ENCODE measurements around the gene TMEM109. TPM values are rescaled to one million over a fixed set of nuclear protein-coding genes. Genes with fewer than 3 reads are reported as not detected.

The TMEM109 gene
- total RNA-seq, 4 donors from 2014 or later, result 107 to 132 (median 120) TPM

DNA sequence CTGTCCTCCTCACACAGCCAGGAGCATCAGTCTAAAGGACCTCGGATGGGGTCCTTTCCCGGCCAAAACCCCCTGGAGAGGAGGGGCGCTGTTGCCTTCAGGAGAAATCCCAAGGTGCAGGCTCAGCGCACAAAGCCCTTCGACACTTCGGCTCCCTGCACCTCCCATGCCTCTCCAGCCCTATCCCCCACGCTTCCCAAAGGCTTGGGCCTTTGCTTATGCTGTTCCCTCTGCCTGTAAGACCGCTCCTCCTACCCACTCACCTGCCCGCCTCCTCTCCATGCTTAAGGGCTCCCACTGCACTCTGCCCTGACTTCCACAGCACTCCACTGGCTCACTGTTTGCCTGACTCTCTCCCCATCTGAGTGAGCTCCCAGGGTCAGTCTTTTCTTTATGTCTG, 24.5 kb downstream of the TMEM109 start:
- WGBS, 2 donors (ENCODE audit: low coverage in 1 of 2), result 83 to 100% methylated on average over 1 to 8 of the region's 9 CpGs
- Histone ChIP-seq H3K4me3 (no peak overlapping the region), H3K36me3 (peaks cover 0 to 70% of the 10 kb centered on the region in 2 donors)

DNA sequence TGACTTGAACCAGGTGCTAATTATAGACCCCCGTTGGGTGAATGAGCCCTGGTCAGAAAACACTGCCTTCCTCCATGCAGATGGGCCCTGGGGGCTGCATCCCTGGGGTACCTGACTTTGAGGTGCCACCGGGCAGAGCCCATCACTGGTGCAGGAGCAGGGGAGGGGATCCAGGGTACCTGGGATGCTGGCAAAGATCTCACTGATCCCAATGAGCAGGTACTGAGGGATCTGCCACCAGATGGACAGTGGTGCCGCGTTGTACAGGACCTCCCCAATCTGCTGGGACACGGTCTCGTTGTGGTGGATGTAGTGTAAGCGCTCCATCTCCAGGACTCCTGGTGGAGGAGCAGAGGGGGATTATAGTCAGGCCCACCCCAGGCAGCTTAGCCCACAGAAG, 25.3 kb downstream of the TMEM109 start:
- no peak overlapping the region for H3K4me3 ChIP-seq
- 80 to 83% methylated on average over 2 of the region's 7 CpGs for WGBS, 2 donors (ENCODE audit: low coverage in 1 of 2)
- H3K27me3 ChIP-seq, result peaks cover 2% of the 10 kb centered on the region
- H3K36me3 ChIP-seq, result peaks cover 0 to 75% of the 10 kb centered on the region in 2 donors
- no peaks in the 10 kb centered on the region for H3K9me3 ChIP-seq
- no peak overlapping the region for H3K27ac ChIP-seq
- H3K4me1 ChIP-seq, result no peaks in the 10 kb centered on the region
- ATAC-seq, result no peak
- no peak for TF ChIP-seq POLR2A (IDR thresholded peaks at IDR 0.05)
- no peak for TF ChIP-seq CTCF (IDR thresholded peaks at IDR 0.05)
- TF ChIP-seq POLR2AphosphoS5 (IDR thresholded peaks at IDR 0.05), result no peak
- TF ChIP-seq EP300 (IDR thresholded peaks at IDR 0.05), result no peak

More for the DNA sequence above, 24.5 kb downstream of the TMEM109 start:
- ATAC-seq, result no peak
- Histone ChIP-seq H3K4me1 (no peaks in the 10 kb centered on the region), H3K27me3 (peaks cover 5% of the 10 kb centered on the region), H3K9me3 (no peaks in the 10 kb centered on the region), H3K27ac (no peak overlapping the region)
- TF ChIP-seq POLR2A (IDR thresholded peaks at IDR 0.05), result no peak

DNA sequence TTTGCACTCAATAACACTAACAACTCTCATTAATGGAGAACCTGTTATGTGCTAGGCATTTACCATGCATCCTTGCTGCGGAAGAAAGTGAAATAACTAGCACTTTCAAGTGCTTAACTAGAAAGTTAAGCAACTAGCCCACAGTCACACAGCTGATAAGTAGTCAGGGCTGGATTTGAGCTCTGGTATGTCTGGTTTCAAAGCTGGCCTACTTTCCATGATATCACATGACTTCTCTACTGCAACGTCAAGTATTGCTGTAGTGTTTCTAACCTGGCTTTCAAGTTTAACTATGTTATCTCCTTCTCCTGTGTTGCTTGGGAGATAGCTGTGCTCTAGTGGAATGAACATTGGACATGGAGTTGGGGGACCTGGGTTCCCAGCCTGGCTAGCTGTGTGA, 25.9 kb downstream of the TMEM109 start:
- TF ChIP-seq CTCF (IDR thresholded peaks at IDR 0.05), result no peak
- TF ChIP-seq POLR2A (IDR thresholded peaks at IDR 0.05), result no peak
- TF ChIP-seq POLR2AphosphoS5 (IDR thresholded peaks at IDR 0.05), result no peak
- TF ChIP-seq EP300 (IDR thresholded peaks at IDR 0.05), result no peak
- WGBS, 2 donors (ENCODE audit: low coverage in 1 of 2), result 50 to 67% methylated on average over 2 of the region's 2 CpGs
- Histone ChIP-seq H3K4me1 (no peaks in the 10 kb centered on the region), H3K9me3 (no peaks in the 10 kb centered on the region), H3K4me3 (no peak overlapping the region), H3K27ac (no peak overlapping the region), H3K36me3 (peaks cover 0 to 80% of the 10 kb centered on the region in 2 donors), H3K27me3 (no peaks in the 10 kb centered on the region)
- no peak for ATAC-seq

- no peak for TF ChIP-seq POLR2AphosphoS5 (IDR thresholded peaks at IDR 0.05)
- no peak for TF ChIP-seq EP300 (IDR thresholded peaks at IDR 0.05)
- TF ChIP-seq CTCF (IDR thresholded peaks at IDR 0.05), result no peak
- TF ChIP-seq POLR2A (IDR thresholded peaks at IDR 0.05), result no peak
- ATAC-seq, result no peak
- H3K36me3 ChIP-seq, result peaks cover 0 to 94% of the 10 kb centered on the region in 2 donors
- H3K4me1 ChIP-seq, result no peaks in the 10 kb centered on the region
- no peaks in the 10 kb centered on the region for H3K9me3 ChIP-seq
- 100% methylated on average over 2 of the region's 6 CpGs for WGBS, 2 donors (ENCODE audit: low coverage in 1 of 2)
- no peak overlapping the region for H3K4me3 ChIP-seq
- H3K27ac ChIP-seq, result no peak overlapping the region
- no peaks in the 10 kb centered on the region for H3K27me3 ChIP-seq
Measured at GRCh38 chr11:60941371-60942119, 27.6 kb downstream of the TMEM109 start.

- peak overlapping the region in 1 of 4 donors; percentile 20 for H3K27ac ChIP-seq
- WGBS, 2 donors (ENCODE audit: low coverage in 1 of 2), result no CpG with 5 or more reads among the region's 4 CpGs
- no peaks in the 10 kb centered on the region for H3K4me1 ChIP-seq
- no peak for ATAC-seq
- H3K4me3 ChIP-seq, result no peak overlapping the region
- H3K36me3 ChIP-seq, result peaks cover 0 to 93% of the 10 kb centered on the region in 2 donors
- no peaks in the 10 kb centered on the region for H3K27me3 ChIP-seq
- H3K9me3 ChIP-seq, result no peaks in the 10 kb centered on the region
- TF ChIP-seq CTCF (IDR thresholded peaks at IDR 0.05) (no peak), POLR2A (IDR thresholded peaks at IDR 0.05) (no peak), POLR2AphosphoS5 (IDR thresholded peaks at IDR 0.05) (no peak), EP300 (IDR thresholded peaks at IDR 0.05) (no peak)
Measured at GRCh38 chr11:60942219-60942618, 28.3 kb downstream of the TMEM109 start.
